SK-N-SH treated with all-trans-retinoic acid at 6 μM for 48 hours (cell line): ENCODE results near the gene TWNK.

ENCODE experiments used
- ATAC-seq: fragments of 200-7000 bp; cut with Tn5 transposase; 3 replicates; pipeline ENCODE4 v1.9.1; 2020; ENCODE audit warnings: mild to moderate bottlenecking, moderate library complexity
- ARNTL ChIP-seq: fragments of 450-650 bp; formaldehyde crosslinking; IDR thresholded peaks from 2 replicates; pipeline ENCODE4 v1.5.0; 2020; ENCODE audit warnings: low read depth, mild to moderate bottlenecking, moderate library complexity, borderline replicate concordance
- BACH2 ChIP-seq: fragments of 250-450 bp; sonication (Bioruptor Pico); IDR thresholded peaks from 2 replicates; pipeline ENCODE4 v1.9.0; 2021; ENCODE audit warnings: mild to moderate bottlenecking, borderline replicate concordance
- ESRRG ChIP-seq: fragments of 250-450 bp; sonication (Bioruptor Pico); IDR thresholded peaks from 2 replicates; pipeline ENCODE4 v1.6.1; 2021; ENCODE audit warnings: mild to moderate bottlenecking
- GLIS3 ChIP-seq: fragments of 250-450 bp; sonication (Bioruptor Pico); IDR thresholded peaks from 2 replicates; pipeline ENCODE4 v1.5.0; 2020; ENCODE audit warnings: mild to moderate bottlenecking, moderate library complexity
- ISL1 ChIP-seq: fragments of 250-450 bp; sonication (Bioruptor Pico); IDR thresholded peaks from 2 replicates; pipeline ENCODE4 v2.1.2; 2022; ENCODE audit warnings: mild to moderate bottlenecking, moderate library complexity
- OSR1 ChIP-seq: fragments of 250-450 bp; sonication (Bioruptor Pico); IDR thresholded peaks from 2 replicates; pipeline ENCODE4 v1.8.0; 2022; ENCODE audit warnings: moderate library complexity, mild to moderate bottlenecking, inconsistent platforms
- POU6F1 ChIP-seq: fragments of 250-450 bp; sonication (Bioruptor Pico); IDR thresholded peaks from 2 replicates; pipeline ENCODE4 v1.8.0; 2021; ENCODE audit warnings: low read depth, mild to moderate bottlenecking, moderate library complexity, borderline replicate concordance
- PPARA ChIP-seq: fragments of 250-450 bp; sonication (Bioruptor Pico); IDR thresholded peaks from 2 replicates; pipeline ENCODE4 v1.5.0; 2020; ENCODE audit warnings: mild to moderate bottlenecking, borderline replicate concordance
- RARB ChIP-seq: fragments of 250-450 bp; sonication (Bioruptor Pico); IDR thresholded peaks from 2 replicates; pipeline ENCODE4 v1.8.0; 2021; ENCODE audit warnings: mild to moderate bottlenecking, moderate library complexity
- SNAI2 ChIP-seq: fragments of 250-450 bp; sonication (Bioruptor Pico); IDR thresholded peaks from 2 replicates; pipeline ENCODE4 v1.5.0; 2020; ENCODE audit warnings: mild to moderate bottlenecking, moderate library complexity
- TCF4 ChIP-seq: fragments of 250-450 bp; sonication (Bioruptor Pico); IDR thresholded peaks from 2 replicates; pipeline ENCODE4 v1.8.0; 2021; ENCODE audit warnings: mild to moderate bottlenecking, moderate library complexity, borderline replicate concordance
- TOX ChIP-seq: fragments of 250-450 bp; sonication (Bioruptor Pico); IDR thresholded peaks from 2 replicates; pipeline ENCODE4 v1.8.0; 2021; ENCODE audit warnings: mild to moderate bottlenecking, moderate library complexity, borderline replicate concordance
- TSHZ2 ChIP-seq: fragments of 250-450 bp; sonication (Bioruptor Pico); IDR thresholded peaks from 2 replicates; pipeline ENCODE4 v1.5.0; 2020; ENCODE audit warnings: mild to moderate bottlenecking, moderate library complexity
- ZC3H10 ChIP-seq: fragments of 250-450 bp; sonication (Bioruptor Pico); IDR thresholded peaks from 2 replicates; pipeline ENCODE4 v1.5.1; 2021; ENCODE audit warnings: mild to moderate bottlenecking, moderate library complexity
- ZFP3 ChIP-seq: fragments of 250-450 bp; sonication (Bioruptor Pico); IDR thresholded peaks from 2 replicates; pipeline ENCODE4 v1.5.0; 2020; ENCODE audit warnings: mild to moderate bottlenecking, moderate library complexity
- ZFP30 ChIP-seq: fragments of 450-650 bp; formaldehyde crosslinking; IDR thresholded peaks from 2 replicates; pipeline ENCODE4 v1.5.0; 2022; ENCODE audit warnings: mild to moderate bottlenecking, moderate library complexity
- ZNF565 ChIP-seq: fragments of 450-650 bp; formaldehyde crosslinking; conservative IDR thresholded peaks from 2 replicates; pipeline ENCODE4 v1.5.0; 2020; ENCODE audit warnings: low read depth, mild to moderate bottlenecking, moderate library complexity
- ZNF70 ChIP-seq: fragments of 450-650 bp; formaldehyde crosslinking; IDR thresholded peaks from 2 replicates; pipeline ENCODE4 v1.5.0; 2020; ENCODE audit warnings: mild to moderate bottlenecking, moderate library complexity
- ZNF8 ChIP-seq: fragments of 450-650 bp; formaldehyde crosslinking; IDR thresholded peaks from 2 replicates; pipeline ENCODE4 v1.5.0; 2020; ENCODE audit warnings: mild to moderate bottlenecking, moderate library complexity
- TF ChIP-seq, protein P1 (sequence below): fragments of 250-450 bp; sonication (Bioruptor Pico); IDR thresholded peaks from 2 replicates; pipeline ENCODE4 v1.8.0; 2020; ENCODE audit warnings: mild to moderate bottlenecking, moderate library complexity, borderline replicate concordance
- TF ChIP-seq, protein P2 (sequence below): fragments of 250-450 bp; sonication (Bioruptor Pico); IDR thresholded peaks from 2 replicates; pipeline ENCODE4 v1.5.1; 2021; ENCODE audit warnings: mild to moderate bottlenecking, moderate library complexity
- TF ChIP-seq, protein P3 (sequence below): fragments of 250-450 bp; sonication (Bioruptor Pico); IDR thresholded peaks from 2 replicates; pipeline ENCODE4 v1.5.1; 2020; ENCODE audit warnings: low read depth, mild to moderate bottlenecking, moderate library complexity

Gene TWNK

DNA sequence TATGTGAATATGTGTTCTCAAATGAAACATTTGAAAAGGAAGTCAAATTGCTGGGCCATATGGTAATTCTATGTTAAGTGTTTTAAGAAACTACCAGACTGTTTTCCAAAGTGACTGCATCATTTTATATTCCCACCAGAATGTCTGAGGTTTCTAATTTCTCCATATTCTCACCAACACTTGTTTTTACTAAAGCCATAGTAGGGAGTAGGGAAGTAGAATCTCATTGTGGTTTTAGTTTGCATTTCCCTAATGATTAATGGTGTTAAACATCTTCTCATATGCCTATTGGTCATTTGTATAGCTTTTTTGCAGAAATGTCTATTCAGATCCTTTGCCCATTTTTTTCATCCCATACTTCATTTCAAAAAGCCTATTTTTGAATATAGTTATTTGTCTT lies 27.1 kb upstream of the TWNK start:
- ATAC-seq = no peak
- TF ChIP-seq, protein P1, sequence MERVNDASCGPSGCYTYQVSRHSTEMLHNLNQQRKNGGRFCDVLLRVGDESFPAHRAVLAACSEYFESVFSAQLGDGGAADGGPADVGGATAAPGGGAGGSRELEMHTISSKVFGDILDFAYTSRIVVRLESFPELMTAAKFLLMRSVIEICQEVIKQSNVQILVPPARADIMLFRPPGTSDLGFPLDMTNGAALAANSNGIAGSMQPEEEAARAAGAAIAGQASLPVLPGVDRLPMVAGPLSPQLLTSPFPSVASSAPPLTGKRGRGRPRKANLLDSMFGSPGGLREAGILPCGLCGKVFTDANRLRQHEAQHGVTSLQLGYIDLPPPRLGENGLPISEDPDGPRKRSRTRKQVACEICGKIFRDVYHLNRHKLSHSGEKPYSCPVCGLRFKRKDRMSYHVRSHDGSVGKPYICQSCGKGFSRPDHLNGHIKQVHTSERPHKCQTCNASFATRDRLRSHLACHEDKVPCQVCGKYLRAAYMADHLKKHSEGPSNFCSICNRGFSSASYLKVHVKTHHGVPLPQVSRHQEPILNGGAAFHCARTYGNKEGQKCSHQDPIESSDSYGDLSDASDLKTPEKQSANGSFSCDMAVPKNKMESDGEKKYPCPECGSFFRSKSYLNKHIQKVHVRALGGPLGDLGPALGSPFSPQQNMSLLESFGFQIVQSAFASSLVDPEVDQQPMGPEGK (CRISPR knock-in tag) = no peak
- no peak for TF ChIP-seq ESRRG
- no peak for TF ChIP-seq ZFP3 (CRISPR knock-in tag)
- TF ChIP-seq ARNTL = no peak
- no peak for TF ChIP-seq PPARA (CRISPR knock-in tag)

GRCh38 chr10:100962351-100963080 lies 24.8 kb upstream of the TWNK start:
- TF ChIP-seq OSR1 (CRISPR knock-in tag) (no peak), BACH2 (CRISPR knock-in tag) (no peak), TOX (CRISPR knock-in tag) (no peak), ARNTL (no peak), TCF4 (CRISPR knock-in tag) (no peak), ESRRG (no peak), RARB (no peak), ZNF565 (CRISPR knock-in tag) (no peak), SNAI2 (CRISPR knock-in tag) (no peak), ZFP30 (CRISPR knock-in tag) (no peak), ZNF8 (no peak), ZFP3 (CRISPR knock-in tag) (no peak)
- TF ChIP-seq, protein P2, sequence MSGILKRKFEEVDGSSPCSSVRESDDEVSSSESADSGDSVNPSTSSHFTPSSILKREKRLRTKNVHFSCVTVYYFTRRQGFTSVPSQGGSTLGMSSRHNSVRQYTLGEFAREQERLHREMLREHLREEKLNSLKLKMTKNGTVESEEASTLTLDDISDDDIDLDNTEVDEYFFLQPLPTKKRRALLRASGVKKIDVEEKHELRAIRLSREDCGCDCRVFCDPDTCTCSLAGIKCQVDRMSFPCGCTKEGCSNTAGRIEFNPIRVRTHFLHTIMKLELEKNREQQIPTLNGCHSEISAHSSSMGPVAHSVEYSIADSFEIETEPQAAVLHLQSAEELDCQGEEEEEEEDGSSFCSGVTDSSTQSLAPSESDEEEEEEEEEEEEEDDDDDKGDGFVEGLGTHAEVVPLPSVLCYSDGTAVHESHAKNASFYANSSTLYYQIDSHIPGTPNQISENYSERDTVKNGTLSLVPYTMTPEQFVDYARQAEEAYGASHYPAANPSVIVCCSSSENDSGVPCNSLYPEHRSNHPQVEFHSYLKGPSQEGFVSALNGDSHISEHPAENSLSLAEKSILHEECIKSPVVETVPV (CRISPR knock-in tag) = no peak
- TF ChIP-seq, protein P1 (CRISPR knock-in tag) = no peak
- TF ChIP-seq, protein P3, sequence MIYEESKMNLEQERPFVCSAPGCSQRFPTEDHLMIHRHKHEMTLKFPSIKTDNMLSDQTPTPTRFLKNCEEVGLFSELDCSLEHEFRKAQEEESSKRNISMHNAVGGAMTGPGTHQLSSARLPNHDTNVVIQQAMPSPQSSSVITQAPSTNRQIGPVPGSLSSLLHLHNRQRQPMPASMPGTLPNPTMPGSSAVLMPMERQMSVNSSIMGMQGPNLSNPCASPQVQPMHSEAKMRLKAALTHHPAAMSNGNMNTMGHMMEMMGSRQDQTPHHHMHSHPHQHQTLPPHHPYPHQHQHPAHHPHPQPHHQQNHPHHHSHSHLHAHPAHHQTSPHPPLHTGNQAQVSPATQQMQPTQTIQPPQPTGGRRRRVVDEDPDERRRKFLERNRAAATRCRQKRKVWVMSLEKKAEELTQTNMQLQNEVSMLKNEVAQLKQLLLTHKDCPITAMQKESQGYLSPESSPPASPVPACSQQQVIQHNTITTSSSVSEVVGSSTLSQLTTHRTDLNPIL (CRISPR knock-in tag) = no peak
- TF ChIP-seq, all 23 proteins: peak for 0
- no peak for ATAC-seq

- TF ChIP-seq SNAI2 (CRISPR knock-in tag) (no peak), ZC3H10 (no peak), PPARA (CRISPR knock-in tag) (no peak), ISL1 (no peak), GLIS3 (CRISPR knock-in tag) (no peak), ZFP3 (CRISPR knock-in tag) (no peak)
- TF ChIP-seq, protein P3 (CRISPR knock-in tag) = no peak
Observed at GRCh38 chr10:100963826-100964225, 23.5 kb upstream of the TWNK start.

GRCh38 chr10:100965820-100966219 lies 21.5 kb upstream of the TWNK start:
- no peak for ATAC-seq
- TF ChIP-seq ZNF70 (CRISPR knock-in tag) = no peak
- TF ChIP-seq, protein P2 (CRISPR knock-in tag) = no peak
- no peak for TF ChIP-seq POU6F1 (CRISPR knock-in tag)
- no peak for TF ChIP-seq ESRRG
- TF ChIP-seq TSHZ2 (CRISPR knock-in tag) = no peak
- TF ChIP-seq ZNF8 = no peak
- no peak for TF ChIP-seq ARNTL
- TF ChIP-seq RARB = no peak

More at GRCh38 chr10:100963826-100964225, 23.5 kb upstream of the TWNK start:
- no peak for ATAC-seq
